GM18502 (cell line): ENCODE data around the gene STAP2.
"Not testable (repeated sequence)": the region's sequence is repeated elsewhere in the genome, so short reads cannot be mapped to it uniquely, and the experiment has no call there.

Experiments used
- ATAC-seq: cut with Tn5 transposase; IDR thresholded peaks from one replicate; pipeline ENCODE4 v1.9.1; 2021; ENCODE audit warnings: mild to moderate bottlenecking; ENCODE audit not compliant: unreplicated experiment, poor library complexity

STAP2 gene

GRCh38 chr19:4359627-4360000 lies 21.0 kb upstream of the STAP2 start:
- ATAC-seq = no peak

- ATAC-seq = no peak
Observed at GRCh38 chr19:4358709-4359626, 20.3 kb upstream of the STAP2 start.

DNA sequence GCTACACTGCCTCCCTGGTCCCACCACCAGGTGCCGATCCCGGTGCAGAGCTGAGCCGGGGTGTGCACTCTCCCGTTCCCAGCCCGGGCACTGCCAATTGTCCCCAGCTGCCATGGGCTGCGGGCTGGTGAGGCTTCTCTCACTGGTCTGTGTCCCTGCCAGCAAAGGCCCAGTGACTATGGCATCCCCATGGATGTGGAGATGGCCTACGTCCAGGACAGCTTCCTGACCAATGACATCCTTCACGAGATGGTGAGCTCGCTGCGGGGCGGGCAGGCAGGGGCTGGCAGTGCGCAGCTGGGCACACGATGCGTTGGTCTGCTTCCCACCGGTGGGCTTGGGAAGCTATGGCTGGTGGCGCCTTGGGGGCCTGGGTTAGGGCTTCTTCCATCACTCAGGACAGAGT lies 19.3 kb upstream of the STAP2 start:
- ATAC-seq = no peak

- no peak for ATAC-seq
Observed at GRCh38 chr19:4357095-4357797, 18.6 kb upstream of the STAP2 start.

GRCh38 chr19:4354897-4355296 lies 16.3 kb upstream of the STAP2 start:
- ATAC-seq = no peak

GRCh38 chr19:4354282-4354681 lies 15.7 kb upstream of the STAP2 start:
- ATAC-seq = no peak

DNA sequence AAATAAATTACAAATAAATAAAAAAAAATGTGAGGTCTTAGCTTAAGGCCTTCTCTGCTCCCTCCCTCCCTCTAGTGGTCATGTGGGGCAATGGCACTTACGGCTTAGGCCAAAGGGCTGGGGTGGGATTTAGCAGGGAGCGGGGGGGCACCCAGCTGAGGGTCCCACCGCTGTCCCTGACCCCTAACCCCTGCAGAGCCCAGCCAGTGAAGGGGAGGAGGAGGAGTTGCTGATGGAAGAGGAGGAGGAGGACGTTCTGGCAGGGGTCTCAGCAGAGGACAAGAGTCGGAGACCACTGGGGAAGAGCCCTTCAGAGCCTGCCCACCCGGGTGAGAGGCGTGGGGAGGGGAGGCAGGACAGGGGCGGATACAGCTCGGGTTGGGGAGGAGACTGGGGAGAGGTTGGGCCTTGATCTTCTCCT lies 14.1 kb upstream of the STAP2 start:
- no peak for ATAC-seq

DNA sequence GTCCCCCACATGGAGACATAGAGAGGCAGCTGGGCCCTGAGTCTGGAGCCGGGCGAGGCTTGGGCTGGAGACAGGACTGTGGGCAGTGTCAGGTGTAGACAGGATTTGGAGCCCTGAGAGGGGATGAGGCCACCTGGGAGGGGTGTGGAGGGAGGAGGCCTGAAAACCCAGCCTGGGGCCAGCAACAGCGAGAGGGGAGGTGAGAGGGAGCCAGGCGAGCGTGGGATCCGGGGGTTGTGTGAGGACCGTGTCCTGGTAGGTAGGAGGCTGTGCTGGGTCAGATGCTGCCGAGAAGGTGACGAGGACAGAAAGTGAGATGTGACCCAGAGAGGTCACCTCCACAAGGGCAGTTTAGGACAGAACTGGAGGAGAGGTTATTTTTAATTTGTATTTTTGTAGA lies 12.1 kb upstream of the STAP2 start:
- ATAC-seq = no peak

- no peak for ATAC-seq
Observed at GRCh38 chr19:4350111-4350510, 11.5 kb upstream of the STAP2 start.

- ATAC-seq = not testable (repeated sequence)
Observed at GRCh38 chr19:4349225-4349624, 10.6 kb upstream of the STAP2 start.

GRCh38 chr19:4347521-4347920 lies 8.9 kb upstream of the STAP2 start:
- no peak for ATAC-seq

- ATAC-seq = no peak
Observed at GRCh38 chr19:4346020-4346383, 7.4 kb upstream of the STAP2 start.

DNA sequence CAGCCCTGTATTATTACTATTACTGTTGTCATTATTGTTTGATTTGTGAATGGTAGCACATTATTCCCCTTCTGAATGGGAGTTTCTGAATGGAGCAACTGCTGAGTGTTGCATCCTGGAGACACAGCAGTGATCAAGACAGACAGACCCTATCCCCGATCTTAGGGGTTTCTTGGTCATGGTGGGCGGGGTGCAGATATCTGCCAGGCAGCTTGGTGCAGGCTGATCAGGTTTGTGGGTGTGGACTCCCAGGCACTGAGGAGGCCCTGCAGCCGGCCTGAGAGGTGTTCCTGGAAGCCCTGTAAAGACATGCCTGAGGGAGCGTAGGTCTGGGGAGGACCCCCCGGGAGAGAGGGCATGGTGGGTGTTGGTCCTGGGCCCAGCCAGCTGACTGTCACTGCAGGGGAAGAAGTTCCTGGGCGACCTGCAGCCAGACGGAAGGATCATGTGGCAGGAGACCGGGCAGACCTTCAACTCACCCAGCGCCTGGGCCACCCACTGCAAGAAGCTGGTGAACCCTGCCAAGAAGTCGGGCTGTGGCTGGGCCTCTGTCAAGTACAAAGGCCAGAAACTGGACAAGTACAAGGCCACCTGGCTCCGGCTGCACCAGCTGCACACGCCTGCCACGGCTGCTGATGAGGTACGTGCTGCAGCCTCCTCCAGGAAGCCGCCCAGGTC lies 6.9 kb upstream of the STAP2 start:
- ATAC-seq = no peak

DNA sequence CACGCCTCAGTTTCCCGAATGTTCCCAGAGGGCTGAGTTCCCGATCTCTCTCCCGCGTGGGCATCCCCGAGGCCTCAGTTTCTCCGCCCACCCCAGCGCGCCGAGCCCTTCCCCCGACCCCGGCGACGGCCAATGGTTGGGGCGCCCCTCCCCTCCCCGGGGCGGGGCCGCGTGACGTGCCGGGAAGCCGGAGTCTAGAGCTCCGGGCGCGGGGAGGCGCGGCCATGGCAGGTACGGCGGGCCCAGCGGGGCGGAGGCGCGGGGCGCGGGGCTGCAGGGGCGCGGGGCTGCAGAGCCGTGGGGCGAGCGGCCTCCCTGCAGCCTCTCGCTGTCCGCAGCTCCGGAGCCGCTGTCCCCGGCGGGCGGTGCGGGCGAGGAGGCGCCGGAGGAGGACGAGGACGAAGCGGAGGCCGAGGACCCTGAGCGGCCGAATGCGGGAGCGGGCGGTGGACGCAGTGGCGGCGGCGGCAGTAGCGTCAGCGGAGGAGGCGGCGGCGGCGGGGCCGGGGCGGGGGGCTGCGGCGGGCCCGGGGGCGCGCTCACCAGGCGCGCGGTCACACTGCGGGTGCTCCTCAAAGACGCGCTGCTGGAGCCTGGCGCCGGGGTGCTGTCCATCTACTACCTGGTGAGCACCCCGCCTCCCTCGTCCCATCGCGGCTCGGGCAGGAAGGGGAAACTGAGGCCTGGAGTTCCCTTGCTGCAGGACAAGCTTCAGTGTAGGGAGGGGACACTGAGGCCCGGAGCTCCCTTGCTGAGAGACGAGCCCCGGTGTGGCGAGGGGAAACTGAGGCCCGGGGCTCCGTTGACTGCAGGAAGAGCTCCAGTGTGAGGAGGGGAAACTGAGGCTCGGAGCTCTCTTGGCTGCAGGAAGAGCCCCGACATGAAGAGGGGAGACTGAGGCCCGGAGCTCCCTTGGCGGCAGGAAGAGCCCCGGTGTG lies 5.0 kb upstream of the STAP2 start, which contains the start of gene MPND:
Gene MPND (plus strand): TSS at position 193 of the 938 bp plus-strand sequence. CDS start 32 bp downstream, at position 225.
- ATAC-seq = peak; percentile 55

DNA sequence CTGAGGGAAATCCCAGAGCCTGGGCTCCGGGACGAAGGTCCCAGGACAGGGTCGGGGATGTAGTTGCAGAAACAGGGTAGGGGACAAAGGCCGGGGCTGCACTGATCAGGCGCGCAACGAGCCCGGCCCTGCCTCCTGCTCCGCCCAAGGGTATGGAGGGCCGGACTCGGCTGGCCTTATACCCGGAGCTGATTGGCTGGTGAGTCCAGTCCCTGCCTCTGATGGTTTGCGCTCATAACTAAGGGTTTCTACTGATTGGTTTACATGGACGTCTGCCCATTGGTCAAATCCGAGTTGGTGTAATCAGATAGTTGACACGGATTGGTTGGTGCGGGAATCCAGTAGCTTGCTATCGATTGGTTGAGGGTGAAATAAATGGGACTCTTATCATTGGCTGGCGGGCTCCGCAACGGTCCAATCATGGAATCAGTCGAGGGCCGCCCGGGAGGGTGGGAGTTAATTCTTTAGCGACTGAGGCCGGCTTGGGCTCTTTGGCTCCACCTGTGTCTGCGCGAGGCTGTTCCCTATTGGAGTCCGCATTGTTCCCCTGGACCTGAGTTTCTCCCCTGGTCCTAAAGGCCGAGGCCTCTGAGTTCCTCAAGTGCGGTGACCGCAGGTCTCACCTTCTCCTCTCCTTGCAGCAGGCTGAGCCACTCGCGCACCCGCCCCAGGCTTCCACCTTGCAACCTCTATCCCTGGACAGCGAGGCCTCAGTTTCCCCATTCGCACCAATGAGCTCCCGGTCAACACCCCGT lies 4.2 kb upstream of the STAP2 start:
- ATAC-seq = peak; percentile 86

GRCh38 chr19:4342314-4342614 lies 3.6 kb upstream of the STAP2 start:
- no peak for ATAC-seq

GRCh38 chr19:4337906-4338440 lies 654 bp downstream of the STAP2 start:
- ATAC-seq = no peak

- no peak for ATAC-seq
Observed at GRCh38 chr19:4334929-4335570, 3.6 kb downstream of the STAP2 start.

DNA sequence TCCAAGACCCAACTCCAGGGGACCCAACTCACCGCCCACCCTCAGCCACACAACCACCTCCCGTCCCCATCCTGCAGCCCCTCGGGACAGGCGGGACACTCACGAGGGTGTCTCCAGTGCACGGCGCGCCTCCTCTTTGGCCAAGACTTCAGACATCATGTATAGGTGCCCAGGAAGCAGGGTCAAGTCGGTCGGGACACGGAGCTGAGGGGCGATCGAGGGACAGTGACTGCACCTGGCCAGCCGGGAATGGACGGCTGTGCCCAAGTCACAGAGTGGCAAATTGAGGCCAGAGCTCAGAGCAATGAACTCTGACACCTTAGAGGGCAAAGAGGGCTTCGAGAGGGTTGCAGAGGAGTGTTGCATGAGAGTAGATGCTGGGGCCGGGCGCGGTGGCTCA lies 8.8 kb downstream of the STAP2 start:
- no peak for ATAC-seq
